Measurements from ENCODE around the gene KRI1.

Gene KRI1

GRCh38 chr19:10565567-10566407 is at the start of gene KRI1:
TSS of gene KRI1 (minus strand) at chr19:10566010. CDS start at chr19:10565999, 11 bp downstream.
- DNase-seq: peak; percentile 100

DNA sequence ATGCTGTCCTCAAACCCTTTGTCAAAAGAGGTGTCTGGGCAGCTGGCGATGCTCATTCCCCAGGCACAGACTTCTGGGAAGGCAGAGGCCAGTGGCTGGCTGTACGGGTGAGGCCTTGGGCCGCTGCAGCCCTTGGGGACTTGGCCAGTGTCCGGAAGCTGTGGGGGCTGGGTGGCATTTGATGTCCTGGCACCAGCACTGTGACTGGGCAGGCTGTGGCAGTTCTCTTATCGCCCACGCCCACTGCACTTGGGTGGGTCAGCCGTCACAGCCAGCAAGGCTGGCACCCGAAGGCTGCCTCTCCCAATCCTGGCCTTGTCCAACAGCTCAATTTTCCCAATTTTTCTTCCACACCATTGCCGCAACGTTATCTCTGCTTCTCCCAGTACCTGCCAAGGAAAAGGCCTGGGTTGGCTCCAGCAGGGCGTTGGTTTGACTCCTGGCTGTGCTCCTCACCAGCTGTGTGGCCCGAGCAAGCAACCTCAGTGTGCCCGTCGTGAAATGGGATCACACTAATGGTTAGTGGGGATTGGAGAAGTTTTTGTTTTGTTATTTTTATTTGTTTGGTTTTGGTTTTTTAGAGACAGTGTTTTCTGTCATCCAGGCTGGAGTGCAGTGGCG is 46.8 kb upstream of the KRI1 start:
- DNase-seq: no peak

- DNase-seq: no peak
These were observed 46.1 kb upstream of the KRI1 start for GRCh38 chr19:10611907-10612306.

DNA sequence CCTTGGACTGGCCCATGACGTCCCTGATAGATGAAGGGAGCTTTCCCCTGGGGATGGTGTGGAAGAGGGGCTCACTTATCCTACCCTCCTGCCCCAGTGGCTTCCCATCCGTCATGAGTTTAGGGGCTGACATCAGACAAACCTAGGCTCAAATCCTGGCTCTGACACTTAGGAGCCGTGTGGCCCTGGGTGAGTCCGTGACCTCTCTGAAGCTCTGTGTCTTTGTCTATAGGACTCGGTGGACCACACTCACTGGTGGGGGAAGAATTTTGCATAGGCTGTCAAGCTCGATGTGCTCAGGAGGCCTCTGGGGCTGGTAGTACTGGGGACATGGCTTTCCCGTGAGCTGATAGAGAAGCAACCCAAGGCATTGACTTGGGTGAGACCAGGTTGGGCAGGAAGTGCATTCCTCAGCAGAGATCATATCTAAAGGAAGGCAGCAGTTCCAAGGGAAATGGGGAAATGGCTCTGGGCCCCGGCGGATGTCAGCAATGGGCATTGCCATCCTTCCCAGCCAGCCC is 38.7 kb upstream of the KRI1 start:
- DNase-seq: peak; percentile 23

- DNase-seq: peak; percentile 51
These were observed 38.2 kb upstream of the KRI1 start for GRCh38 chr19:10603873-10604459.

DNA sequence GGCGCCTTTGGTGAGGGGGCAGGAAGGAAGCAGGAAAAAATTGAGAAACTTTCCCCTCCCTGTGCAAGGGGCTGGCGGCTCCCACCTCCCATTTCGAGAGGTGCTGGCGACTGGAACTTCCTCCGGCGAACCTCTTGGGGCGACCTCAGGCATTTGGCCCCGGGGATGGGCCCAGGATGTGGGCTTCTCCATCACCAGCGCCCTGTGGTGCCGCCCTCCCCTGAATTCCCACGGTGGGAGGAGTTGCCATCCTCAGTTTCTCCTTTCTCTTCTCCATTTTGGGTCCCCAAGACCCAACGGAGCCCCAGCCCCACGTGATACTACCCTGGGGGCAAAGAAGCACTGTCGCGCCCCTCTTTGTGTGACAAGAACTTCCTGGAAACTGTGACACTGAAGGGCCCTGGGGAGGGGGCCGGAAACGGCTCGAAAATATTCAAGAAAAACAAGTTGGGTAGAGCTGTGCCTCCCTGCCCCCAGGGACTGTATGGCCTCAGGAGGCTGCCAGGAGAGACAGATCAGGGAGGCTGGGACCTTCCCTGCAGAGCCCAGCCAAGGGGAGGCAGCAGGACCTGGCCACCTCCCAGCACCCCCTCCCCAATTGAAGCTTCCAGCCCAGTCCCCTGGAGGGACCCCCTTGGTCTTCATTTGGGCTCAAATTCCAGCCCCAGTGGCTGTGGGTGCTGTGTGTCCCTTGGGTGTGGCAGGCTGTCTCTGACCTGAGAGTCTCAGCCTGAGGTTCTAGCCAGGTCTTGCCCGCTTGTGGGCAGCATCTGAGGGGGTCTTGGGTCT is 37.5 kb upstream of the KRI1 start:
- DNase-seq: peak; percentile 89

GRCh38 chr19:10602330-10603083 is 36.7 kb upstream of the KRI1 start:
- peak; percentile 94 for DNase-seq

DNA sequence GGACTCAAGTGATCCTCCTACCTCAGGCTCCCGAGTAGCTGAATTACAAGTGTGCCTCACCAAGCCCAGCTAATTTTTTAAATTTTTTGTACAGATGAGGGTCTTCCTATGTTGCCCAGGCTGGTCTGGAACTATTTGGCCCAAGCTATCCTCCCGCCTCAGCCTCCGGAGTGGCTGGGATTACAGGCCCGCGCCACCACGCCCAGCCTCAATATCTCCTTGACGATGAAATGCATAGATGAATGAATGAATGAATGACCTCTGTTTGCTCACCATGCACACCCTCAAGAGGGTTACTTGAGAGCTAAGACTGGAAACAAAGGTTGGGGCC is 36.2 kb upstream of the KRI1 start:
- DNase-seq: no peak

DNA sequence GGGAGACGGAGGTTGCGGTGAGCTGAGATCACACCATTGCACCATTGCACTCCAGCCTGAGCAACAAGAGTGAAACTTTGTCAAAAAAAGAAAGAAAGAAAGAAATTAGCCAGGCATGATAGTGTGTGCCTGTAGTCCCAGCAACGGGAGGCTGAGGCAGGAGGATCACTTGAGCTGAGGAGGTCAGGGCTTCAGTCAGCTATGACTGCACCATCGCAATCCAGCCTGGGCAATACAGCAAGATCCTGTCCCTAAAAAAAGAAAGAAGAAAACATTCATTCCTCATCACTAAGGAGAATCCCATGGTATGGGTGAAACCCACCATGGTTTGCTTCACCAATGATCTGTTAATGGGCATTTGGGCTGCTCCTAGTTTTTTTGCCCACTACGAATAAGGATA is 34.3 kb upstream of the KRI1 start:
- no peak for DNase-seq

GRCh38 chr19:10593820-10594637 is 28.2 kb upstream of the KRI1 start:
- no peak for DNase-seq

- no peak for DNase-seq
These were observed 27.3 kb upstream of the KRI1 start for GRCh38 chr19:10593148-10593547.

GRCh38 chr19:10587839-10588150 is 22.0 kb upstream of the KRI1 start:
- DNase-seq: no peak

- DNase-seq: no peak
These were observed 21.4 kb upstream of the KRI1 start, which contains the start of gene AP1M2 for GRCh38 chr19:10587022-10587838. TSS of gene AP1M2 (minus strand) at chr19:10587312. CDS start at chr19:10587231, 81 bp downstream.

DNA sequence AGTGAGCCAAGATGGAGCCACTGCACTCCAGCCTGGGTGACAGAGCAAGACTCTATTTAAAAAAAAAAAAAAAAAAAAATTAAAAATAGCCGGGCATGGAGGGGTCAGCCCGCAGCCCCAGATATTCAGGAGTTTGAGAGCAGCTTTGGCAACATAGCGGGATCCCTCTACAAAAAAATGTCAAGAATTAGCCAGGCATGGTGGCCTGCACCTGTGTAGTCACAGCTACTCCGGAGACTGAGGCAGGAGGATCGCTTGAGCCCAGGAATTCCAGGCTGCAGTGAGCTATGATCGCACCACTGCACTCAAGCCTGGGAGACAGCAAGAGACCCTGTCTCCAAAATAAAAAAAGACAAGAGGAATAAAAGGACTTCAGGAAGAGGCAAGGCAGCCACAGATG is 20.6 kb upstream of the KRI1 start:
- no peak for DNase-seq

GRCh38 chr19:10583036-10583776 is 17.4 kb upstream of the KRI1 start:
- no peak for DNase-seq

DNA sequence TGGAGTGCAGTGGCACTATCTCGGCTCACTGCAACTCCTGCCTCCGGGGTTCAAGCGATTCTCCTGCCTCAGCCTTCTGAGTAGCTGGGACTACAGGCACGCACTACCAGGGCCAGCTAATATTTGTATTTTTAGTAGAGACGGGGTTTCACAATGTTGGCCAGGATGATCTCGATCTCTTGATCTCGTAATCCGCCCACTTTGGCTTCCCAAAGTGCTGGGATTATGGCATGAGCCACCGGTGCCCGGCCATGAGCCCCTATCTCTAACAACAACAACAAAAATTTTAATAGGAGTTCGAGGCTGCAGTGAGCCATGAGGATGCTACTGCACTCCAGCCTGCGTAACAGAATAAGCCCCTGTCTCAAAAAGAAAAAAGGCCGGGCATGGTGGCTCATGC is 16.3 kb upstream of the KRI1 start:
- no peak for DNase-seq

DNA sequence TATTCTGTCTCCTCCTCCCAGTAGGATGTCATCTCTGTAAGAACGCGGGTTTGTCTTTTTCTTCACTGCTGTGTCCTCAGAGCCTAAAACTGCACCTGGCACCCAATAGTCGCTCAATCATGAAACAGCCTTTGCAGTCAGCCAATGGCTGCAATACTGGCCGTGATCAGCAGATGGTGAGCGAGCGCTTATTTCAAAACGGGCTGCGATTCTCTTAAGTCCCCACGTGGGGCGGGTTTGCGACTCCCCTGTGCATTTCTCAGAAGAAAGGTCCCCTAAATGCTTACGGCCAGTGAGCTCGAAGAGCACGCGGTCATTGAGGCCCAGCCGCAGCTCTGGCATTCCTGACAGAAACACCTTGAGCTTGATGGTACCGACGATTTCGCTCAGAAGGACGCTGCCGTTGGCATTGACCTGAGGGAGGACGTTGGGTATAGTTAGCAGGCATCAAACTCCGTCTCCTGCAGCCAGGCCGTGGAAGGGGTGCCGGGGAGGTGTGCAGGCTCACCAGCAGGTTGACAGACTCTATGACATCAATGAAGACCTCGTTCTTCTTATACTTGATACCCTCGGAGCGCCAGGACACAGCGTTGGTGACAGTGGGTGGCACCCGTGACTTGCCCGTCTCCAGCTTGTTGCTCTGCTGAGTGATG is 15.3 kb upstream of the KRI1 start:
- peak; percentile 92 for DNase-seq

- no peak for DNase-seq
These were observed 12.1 kb upstream of the KRI1 start for GRCh38 chr19:10577951-10578350.

DNA sequence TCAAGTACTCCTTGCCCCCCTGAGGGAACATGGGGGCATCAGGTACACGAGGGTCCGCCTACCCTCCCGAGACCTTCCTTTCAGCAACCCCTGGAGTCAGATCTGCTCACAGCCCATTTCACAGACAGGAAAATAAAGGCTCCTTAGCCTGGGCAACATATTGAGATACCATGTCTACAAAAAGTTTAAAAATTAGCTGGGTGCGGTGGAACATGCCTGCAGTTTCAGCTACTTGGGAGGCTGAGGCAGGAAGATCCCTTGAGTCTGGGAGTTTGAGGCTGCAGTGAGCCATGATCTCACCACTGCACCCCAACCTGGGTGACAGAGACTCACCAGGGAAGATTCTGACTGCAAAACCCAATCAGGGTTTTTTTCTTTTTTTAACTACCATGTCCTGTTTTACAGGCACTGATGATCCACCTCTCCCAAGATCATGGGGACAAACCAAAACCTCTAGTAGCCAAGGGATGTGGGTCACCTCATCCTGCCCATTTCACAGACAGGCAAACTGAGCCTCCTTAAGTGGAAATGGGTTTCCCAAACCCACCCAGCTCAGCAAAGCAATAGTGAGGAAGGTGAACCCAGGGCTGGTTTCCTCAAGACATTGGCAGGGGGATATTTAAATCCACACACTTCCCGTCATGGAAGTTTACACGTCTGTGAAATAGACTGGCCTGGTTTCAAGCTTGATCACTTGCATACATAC is 9.4 kb upstream of the KRI1 start:
- DNase-seq: no peak

Data from CD4-positive, alpha-beta T cell treated with Interleukin-6 for 4 hours (primary cell).